WTC11 (cell line): ENCODE results near the gene UGT1A3. TPM values are rescaled to one million over a fixed set of nuclear protein-coding genes. Genes with fewer than 3 reads are reported as not detected.

Experiments
- ATAC-seq: fragments of 200-7000 bp; cut with Tn5 transposase; 2 replicates; pipeline ENCODE4 v1.10.0; 2021; ENCODE audit warnings: mild to moderate bottlenecking, moderate library complexity
- CTCF ChIA-PET: fragments of 300-600 bp; sonication (Branson Sonifier 250); formaldehyde crosslinking; loops from one replicate; lab custom pipeline; 2021; ENCODE audit warnings: antibody characterized with exemption; lab: Charles Lee
- POLR2A ChIA-PET: fragments of 350-600 bp; sonication (Branson Sonifier 250); formaldehyde crosslinking; loops from one replicate; lab custom pipeline; 2021; ENCODE audit warnings: antibody characterized with exemption; lab: Charles Lee
- DNase-seq: peaks from one replicate; pipeline ENCODE4 v3.0.0; 2021; ENCODE audit warnings: low spot score
- H3K27ac Mint-ChIP-seq: 2 replicates; pipeline ENCODE4 v1.8.0; 2021; ENCODE audit warnings: mixed read lengths
- H3K27me3 Mint-ChIP-seq: 2 replicates; pipeline ENCODE4 v1.8.0; 2021; ENCODE audit warnings: low read depth, mild to moderate bottlenecking, moderate library complexity, mixed read lengths
- H3K36me3 Mint-ChIP-seq: 2 replicates; pipeline ENCODE4 v1.8.0; 2021; ENCODE audit warnings: mixed read lengths
- H3K4me1 Mint-ChIP-seq: 2 replicates; pipeline ENCODE4 v1.8.0; 2022; ENCODE audit warnings: mixed read lengths
- H3K4me3 Mint-ChIP-seq: 2 replicates; pipeline ENCODE4 v1.8.0; 2021; ENCODE audit warnings: mild to moderate bottlenecking, moderate library complexity, mixed read lengths
- H3K9me3 Mint-ChIP-seq: 2 replicates; pipeline ENCODE4 v1.8.0; 2021; ENCODE audit warnings: mixed read lengths
- ATF1 ChIP-seq: sonication (generic); formaldehyde crosslinking; IDR thresholded peaks from 2 replicates; pipeline ENCODE4 v1.8.1; 2023; ENCODE audit warnings: mild to moderate bottlenecking, moderate library complexity, missing genetic modification reagents
- CBFB ChIP-seq: sonication (generic); formaldehyde crosslinking; IDR thresholded peaks from 2 replicates; pipeline ENCODE4 v1.8.1; 2022; ENCODE audit warnings: mild to moderate bottlenecking, low read depth, missing genetic modification reagents
- CREB1 ChIP-seq: sonication (generic); formaldehyde crosslinking; IDR thresholded peaks from 2 replicates; pipeline ENCODE4 v1.8.0; 2023; ENCODE audit warnings: mild to moderate bottlenecking, missing genetic modification reagents
- CREM ChIP-seq: sonication (generic); formaldehyde crosslinking; IDR thresholded peaks from 2 replicates; pipeline ENCODE4 v1.8.1; 2022; ENCODE audit warnings: mild to moderate bottlenecking, missing genetic modification reagents, moderate library complexity
- ELF4 ChIP-seq: sonication (generic); formaldehyde crosslinking; IDR thresholded peaks from 2 replicates; pipeline ENCODE4 v1.8.1; 2022; ENCODE audit warnings: low read depth, mild to moderate bottlenecking, moderate library complexity, missing genetic modification reagents
- EMX1 ChIP-seq: fragments of 250-450 bp; sonication (Bioruptor Pico); IDR thresholded peaks from 2 replicates; pipeline ENCODE4 v1.8.0; 2021; ENCODE audit warnings: mild to moderate bottlenecking
- ESRRA ChIP-seq: sonication (generic); formaldehyde crosslinking; IDR thresholded peaks from 2 replicates; pipeline ENCODE4 v1.8.1; 2022; ENCODE audit warnings: mild to moderate bottlenecking, missing genetic modification reagents, borderline replicate concordance
- GABPB1 ChIP-seq: sonication (generic); formaldehyde crosslinking; IDR thresholded peaks from 2 replicates; pipeline ENCODE4 v1.8.1; 2023; ENCODE audit warnings: mild to moderate bottlenecking, missing genetic modification reagents
- RORB ChIP-seq: fragments of 250-450 bp; sonication (Bioruptor Pico); IDR thresholded peaks from 2 replicates; pipeline ENCODE4 v1.9.0; 2021; ENCODE audit warnings: mild to moderate bottlenecking
- SMAD3 ChIP-seq: sonication (generic); formaldehyde crosslinking; IDR thresholded peaks from 2 replicates; pipeline ENCODE4 v1.8.0; 2022; ENCODE audit warnings: missing genetic modification reagents, mild to moderate bottlenecking, borderline replicate concordance
- STAT6 ChIP-seq: sonication (generic); formaldehyde crosslinking; conservative IDR thresholded peaks from 2 replicates; pipeline ENCODE4 v1.8.1; 2023; ENCODE audit warnings: mild to moderate bottlenecking, low read depth, missing genetic modification reagents, moderate library complexity
- TCF7 ChIP-seq: sonication (generic); formaldehyde crosslinking; IDR thresholded peaks from 2 replicates; pipeline ENCODE4 v1.8.0; 2022; ENCODE audit warnings: mild to moderate bottlenecking, low read depth, missing genetic modification reagents, moderate library complexity
- TP53 ChIP-seq: sonication (generic); formaldehyde crosslinking; IDR thresholded peaks from 2 replicates; pipeline ENCODE4 v1.8.1; 2023; ENCODE audit warnings: mild to moderate bottlenecking, missing genetic modification reagents
- ZBTB21 ChIP-seq: sonication (generic); formaldehyde crosslinking; IDR thresholded peaks from 2 replicates; pipeline ENCODE4 v1.8.1; 2023; ENCODE audit warnings: mild to moderate bottlenecking, missing genetic modification reagents, borderline replicate concordance
- ZNF121 ChIP-seq: sonication (generic); formaldehyde crosslinking; IDR thresholded peaks from 2 replicates; pipeline ENCODE4 v1.8.0; 2023; ENCODE audit warnings: missing genetic modification reagents
- ZNF138 ChIP-seq: sonication (generic); formaldehyde crosslinking; conservative IDR thresholded peaks from 2 replicates; pipeline ENCODE4 v1.8.1; 2022; ENCODE audit warnings: mild to moderate bottlenecking, moderate library complexity, missing genetic modification reagents
- ZNF532 ChIP-seq: fragments of 250-450 bp; sonication (Bioruptor Pico); IDR thresholded peaks from 2 replicates; pipeline ENCODE4 v1.9.0; 2021; ENCODE audit warnings: mild to moderate bottlenecking, borderline replicate concordance
- ZNF671 ChIP-seq: fragments of 250-450 bp; sonication (Bioruptor Pico); IDR thresholded peaks from 2 replicates; pipeline ENCODE4 v1.8.0; 2021; ENCODE audit warnings: mild to moderate bottlenecking
- total RNA-seq: library from RNA; stranded (reverse); gene quantifications from 3 replicates; pipeline ENCODE4 v1.2.3, GENCODE V29; 2021

UGT1A3 gene
- total RNA-seq, 1 experiment from 2014 or later: not detected

- POLR2A ChIA-PET: no interaction called here
- DNase-seq: no peak
These were observed 22.8 kb upstream of the UGT1A3 start for GRCh38 chr2:233705911-233706506.

DNA sequence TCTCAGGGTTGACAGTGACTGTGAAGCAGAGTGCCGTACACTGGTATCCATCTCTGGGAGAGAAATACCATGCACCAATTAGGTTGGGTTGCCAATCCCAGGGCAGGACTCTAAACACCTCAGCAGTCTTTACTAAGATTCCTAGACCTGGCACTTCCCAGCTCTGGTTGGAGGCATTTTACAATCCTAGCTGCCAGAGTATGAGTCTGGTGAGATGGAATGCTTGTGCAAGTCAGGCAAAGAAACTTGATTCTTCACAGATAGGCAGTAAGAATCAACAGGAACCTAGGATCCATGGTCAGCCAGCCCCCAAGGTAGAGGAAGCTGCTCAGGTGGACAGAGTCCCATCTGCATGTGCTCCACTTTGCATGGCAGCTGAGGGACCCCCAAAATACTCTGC is 22.1 kb upstream of the UGT1A3 start:
- Mint-ChIP-seq H3K4me3 (no peak overlapping the region), H3K9me3 (no peaks in the 10 kb centered on the region; the same call in 1 of the 2 replicates), H3K4me1 (peaks cover 4% of the 10 kb centered on the region; the same call in 1 of the 2 replicates), H3K27ac (no peak overlapping the region), H3K36me3 (no peaks in the 10 kb centered on the region), H3K27me3 (no peaks in the 10 kb centered on the region; the same call in 1 of the 2 replicates)
- ChIA-PET POLR2A (no interaction called here), CTCF (no interaction called here)
- TF ChIP-seq TP53 (CRISPR knock-in tag) (no peak), CBFB (no peak), SMAD3 (CRISPR knock-in tag) (no peak), STAT6 (CRISPR knock-in tag) (no peak), ZNF671 (CRISPR knock-in tag) (no peak)
- DNase-seq: no peak
- ATAC-seq: no peak

More at GRCh38 chr2:233705911-233706506, 22.8 kb upstream of the UGT1A3 start:
- Mint-ChIP-seq H3K4me3 (no peak overlapping the region), H3K9me3 (no peaks in the 10 kb centered on the region; the same call in 1 of the 2 replicates), H3K27me3 (no peaks in the 10 kb centered on the region; the same call in 1 of the 2 replicates), H3K27ac (no peak overlapping the region), H3K36me3 (no peaks in the 10 kb centered on the region)
- ATAC-seq: no peak
- CTCF ChIA-PET: no interaction called here
- no peak for TF ChIP-seq ESRRA
- TF ChIP-seq ELF4 (CRISPR knock-in tag): no peak
- no peak for TF ChIP-seq GABPB1 (CRISPR knock-in tag)
- TF ChIP-seq CREB1 (CRISPR knock-in tag): no peak
- TF ChIP-seq RORB (CRISPR knock-in tag): no peak
- TF ChIP-seq ATF1 (CRISPR knock-in tag): no peak
- TF ChIP-seq CREM (CRISPR knock-in tag): no peak
- TF ChIP-seq TCF7 (CRISPR knock-in tag): no peak
- TF ChIP-seq CBFB: no peak
- TF ChIP-seq EMX1 (CRISPR knock-in tag): no peak
- TF ChIP-seq ZNF138: no peak
- TF ChIP-seq ZNF121 (CRISPR knock-in tag): no peak
- TF ChIP-seq ZNF532 (CRISPR knock-in tag): no peak
- no peak for TF ChIP-seq ZBTB21 (CRISPR knock-in tag)
- TF ChIP-seq, all 79 proteins: peak for 0
- 0 out of 2 replicates have a peak, but pooled peaks cover under 1% of the 10 kb centered on the region for H3K4me1 Mint-ChIP-seq
